Measurements from ENCODE around the gene MED14. TPM values are rescaled to one million over a fixed set of nuclear protein-coding genes. Genes with fewer than 3 reads are reported as not detected.

The MED14 gene
- total and polyA plus RNA-seq, 2 donors (not counting 1 experiment from before 2014, with no cell fraction given) = 26.4 to 63.5 TPM

GRCh38 chrX:40778861-40779575 is 43.7 kb upstream of the MED14 start:
- Mint-ChIP-seq H3K9me3 (ENCODE audit: insufficient read depth) (no peaks in the 10 kb centered on the region), H3K27ac (no peak overlapping the region), H3K4me1 (no peaks in the 10 kb centered on the region), H3K27me3 (no peaks in the 10 kb centered on the region), H3K4me3 (no peak overlapping the region)
- Histone ChIP-seq H3K4me3 (ENCODE audit: control extremely low read depth in 1 of 5, extremely low read depth in 1 of 5, insufficient read depth in 1 of 5, low read depth in 2 of 5, low read length in 4 of 5) (no peak overlapping the region), H2AFZ (ENCODE audit: insufficient read depth, low read depth, low read length, poor library complexity, severe bottlenecking) (no peak overlapping the region), H3K27me3 (replicated peaks in 1 of 4; ENCODE audit: control extremely low read depth in 1 of 4, control insufficient read depth in 3 of 4, insufficient read depth in 4 of 4, low read length in 3 of 4) (peaks cover 0 to 2% (median 0%) of the 10 kb centered on the region in 4 experiments), H3K36me3 (replicated peaks in 1 of 2; ENCODE audit: control extremely low read depth in 1 of 2, control insufficient read depth in 1 of 2, extremely low read depth in 1 of 2, insufficient read depth in 2 of 2, low read length in 1 of 2) (no peaks in the 10 kb centered on the region), H3K79me2 (ENCODE audit: control insufficient read depth, insufficient read depth, low read length) (no peaks in the 10 kb centered on the region), H3K27ac (ENCODE audit: low read length in 2 of 2) (no peak overlapping the region), H3K4me1 (ENCODE audit: control insufficient read depth in 2 of 2, insufficient read depth in 2 of 2, low read length in 2 of 2) (no peaks in the 10 kb centered on the region), H4K20me1 (ENCODE audit: control insufficient read depth, insufficient read depth, low read length, poor library complexity, severe bottlenecking) (no peaks in the 10 kb centered on the region), H3K9ac (ENCODE audit: low read length) (no peak overlapping the region), H3K9me3 (ENCODE audit: control extremely low read depth in 1 of 3, control insufficient read depth in 2 of 3, insufficient read depth in 1 of 3, low read length in 2 of 3) (no peaks in the 10 kb centered on the region), H3K4me2 (replicated peaks; ENCODE audit: low read depth, low read length, poor library complexity, severe bottlenecking) (no peak overlapping the region)
- no peak for ATAC-seq (ENCODE audit: low read depth)
- ChIA-PET CTCF (no interaction called here), POLR2A (no interaction called here)
- intact Hi-C loops (cut with micrococcal nuclease) = no loop called here
- TF ChIP-seq EZH2 (IDR thresholded peaks at IDR 0.05; ENCODE audit: borderline replicate concordance, insufficient read depth, low read depth, low read length, poor library complexity, severe bottlenecking) (no peak), CTCF (IDR thresholded peaks at IDR 0.05) (no peak)
- no peak for DNase-seq
- WGBS (ENCODE audit: insufficient coverage) = 87% methylated on average over 2 of the region's 4 CpGs

GRCh38 chrX:40773809-40774208 is 38.5 kb upstream of the MED14 start:
- H3K9me3 ChIP-seq (ENCODE audit: control extremely low read depth in 1 of 3, control insufficient read depth in 2 of 3, insufficient read depth in 1 of 3, low read length in 2 of 3) = no peaks in the 10 kb centered on the region
- H3K36me3 ChIP-seq (replicated peaks in 1 of 2; ENCODE audit: control extremely low read depth in 1 of 2, control insufficient read depth in 1 of 2, extremely low read depth in 1 of 2, insufficient read depth in 2 of 2, low read length in 1 of 2) = no peaks in the 10 kb centered on the region
- Mint-ChIP-seq H3K4me3 (no peak overlapping the region), H3K27ac (no peak overlapping the region), H3K4me1 (no peaks in the 10 kb centered on the region), H3K9me3 (ENCODE audit: insufficient read depth) (no peaks in the 10 kb centered on the region), H3K27me3 (no peaks in the 10 kb centered on the region)
- no CpG with 5 or more reads among the region's 3 CpGs for WGBS (ENCODE audit: insufficient coverage)
- no peak overlapping the region for H3K4me3 ChIP-seq (ENCODE audit: control extremely low read depth in 1 of 5, extremely low read depth in 1 of 5, insufficient read depth in 1 of 5, low read depth in 2 of 5, low read length in 4 of 5)
- H3K4me1 ChIP-seq (ENCODE audit: control insufficient read depth in 2 of 2, insufficient read depth in 2 of 2, low read length in 2 of 2) = no peaks in the 10 kb centered on the region
- ChIA-PET POLR2A (no interaction called here), CTCF (no interaction called here)
- no peak overlapping the region for H3K4me2 ChIP-seq (replicated peaks; ENCODE audit: low read depth, low read length, poor library complexity, severe bottlenecking)
- H3K79me2 ChIP-seq (ENCODE audit: control insufficient read depth, insufficient read depth, low read length) = no peaks in the 10 kb centered on the region
- intact Hi-C loops (cut with micrococcal nuclease) = no loop called here
- H2AFZ ChIP-seq (ENCODE audit: insufficient read depth, low read depth, low read length, poor library complexity, severe bottlenecking) = no peak overlapping the region
- TF ChIP-seq CTCF (IDR thresholded peaks at IDR 0.05) = no peak
- H3K27ac ChIP-seq (ENCODE audit: low read length in 2 of 2) = no peak overlapping the region
- DNase-seq (no peak), ATAC-seq (ENCODE audit: low read depth) (no peak)
- H4K20me1 ChIP-seq (ENCODE audit: control insufficient read depth, insufficient read depth, low read length, poor library complexity, severe bottlenecking) = no peaks in the 10 kb centered on the region
- H3K27me3 ChIP-seq (replicated peaks in 1 of 4; ENCODE audit: control extremely low read depth in 1 of 4, control insufficient read depth in 3 of 4, insufficient read depth in 4 of 4, low read length in 3 of 4) = peaks cover 0 to 1% (median 0%) of the 10 kb centered on the region in 4 experiments
- no peak overlapping the region for H3K9ac ChIP-seq (ENCODE audit: low read length)

Measured in B cell (primary cell).